Suprapubic skin (tissue), 3 donors: Measurements from ENCODE around the gene HFM1.

Experiments
- CTCF ChIP-seq, 2 donors: fragments of 200-600 bp in 1 of 2; fragments of 450-650 bp in 1 of 2; sonication (generic) in 1 of 2; IDR thresholded peaks; one replicate each; pipeline ENCODE4 v1.5.1; 2016 to 2019; ENCODE audit warnings: antibody characterized with exemption in 2 of 2, mild to moderate bottlenecking in 1 of 2, moderate library complexity in 1 of 2
- EP300 ChIP-seq: sonication (generic); formaldehyde crosslinking; IDR thresholded peaks from one replicate; pipeline ENCODE4 v1.6.1; 2017; ENCODE audit warnings: antibody characterized with exemption
- POLR2A ChIP-seq, 2 donors: fragments of 450-650 bp; IDR thresholded peaks; one replicate each; pipeline ENCODE4 v1.6.1; 2017; ENCODE audit warnings: antibody characterized with exemption in 2 of 2, mild to moderate bottlenecking in 2 of 2, moderate library complexity in 2 of 2

GRCh38 chr1:91282695-91283420, 121.8 kb downstream of the HFM1 start:
- TF ChIP-seq EP300: no peak
- no peak for TF ChIP-seq POLR2A (IDR thresholded peaks at IDR 0.05)
- peak; percentile 61 to 72 for TF ChIP-seq CTCF (IDR thresholded peaks at IDR 0.05)
